Hindlimb muscle (tissue), 1 donor: ENCODE measurements around the gene BTRC. TPM values are rescaled to one million over a fixed set of nuclear protein-coding genes. Genes with fewer than 3 reads are reported as not detected.
"Not testable (repeated sequence)": the region's sequence is repeated elsewhere in the genome, so short reads cannot be mapped to it uniquely, and the experiment has no call there.

ENCODE experiments used
- DNase-seq: peaks from one replicate; pipeline ENCODE4 v3.0.0-alpha.2; 2013
- polyA plus RNA-seq: library from polyadenylated mRNA; unstranded; fragments of 120-200 nt; gene quantifications from one replicate; pipeline ENCODE4 v1.2.1, GENCODE V29; 2013; ENCODE audit not compliant: insufficient read length

Gene BTRC
- polyA plus RNA-seq, 1 donor: 29.5 TPM

DNA sequence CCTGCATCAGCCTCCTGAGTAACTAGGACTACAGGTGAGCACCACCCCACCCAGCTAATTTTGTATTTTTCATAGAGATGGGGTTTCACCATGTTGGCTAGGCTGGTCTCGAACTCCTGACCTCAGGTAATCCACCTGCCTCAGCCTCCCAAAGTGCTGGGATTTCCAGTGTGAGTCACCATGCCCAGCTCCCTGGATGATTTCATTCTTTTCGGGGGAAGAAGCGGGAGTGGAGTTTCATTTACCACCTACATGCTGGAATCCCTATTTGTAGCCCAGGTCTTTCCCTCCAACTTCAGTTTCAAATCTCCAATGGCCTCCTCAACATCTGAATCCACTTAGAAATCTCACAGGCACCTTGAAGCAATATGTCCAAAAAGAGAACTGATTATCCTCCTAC, 2.9 kb upstream of the BTRC start:
- no peak for DNase-seq

GRCh38 chr10:101351477-101351876, 2.5 kb upstream of the BTRC start:
- no peak for DNase-seq

- DNase-seq: not testable (repeated sequence)
Measured at GRCh38 chr10:101352857-101353256, 1.1 kb upstream of the BTRC start.

DNA sequence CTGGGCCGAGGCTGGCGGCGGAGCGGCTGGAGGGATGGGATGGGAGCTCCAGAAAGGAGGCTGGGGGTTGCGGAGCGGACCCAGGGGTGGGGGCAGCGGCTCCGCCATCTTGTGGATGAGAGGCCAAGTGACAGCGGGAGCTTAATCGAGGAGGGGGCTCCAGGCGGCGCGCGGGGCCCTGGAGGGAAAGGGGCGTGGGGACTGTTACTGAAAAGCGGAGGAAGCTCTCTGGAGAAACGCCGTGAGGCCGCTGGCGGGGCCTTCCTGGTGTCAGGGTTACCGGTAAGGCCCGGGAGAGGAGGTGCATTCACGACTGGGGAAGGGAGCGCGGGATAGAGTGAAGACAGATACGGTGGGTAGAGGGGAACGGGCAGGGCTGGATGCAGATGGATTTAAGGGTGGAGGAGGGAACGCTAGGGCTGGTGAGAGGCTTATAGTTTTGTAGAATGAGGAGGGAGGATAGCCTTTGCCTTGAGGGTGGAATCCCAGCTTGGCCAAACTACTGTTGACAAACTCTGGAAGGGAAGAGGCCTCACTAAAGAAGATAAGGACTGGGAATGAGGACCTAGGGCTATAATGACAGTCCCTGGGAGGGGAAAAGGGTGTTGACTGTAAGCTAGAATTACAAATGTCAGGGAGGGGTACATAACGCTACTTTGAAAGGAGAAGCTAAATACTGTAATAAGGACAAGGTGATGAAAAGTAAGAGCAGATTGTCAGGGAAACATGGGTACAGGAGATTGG, 535 bp downstream of the BTRC start:
- DNase-seq: peak; percentile 50

- DNase-seq: no peak
Measured at GRCh38 chr10:101355072-101355706, 1.2 kb downstream of the BTRC start.

DNA sequence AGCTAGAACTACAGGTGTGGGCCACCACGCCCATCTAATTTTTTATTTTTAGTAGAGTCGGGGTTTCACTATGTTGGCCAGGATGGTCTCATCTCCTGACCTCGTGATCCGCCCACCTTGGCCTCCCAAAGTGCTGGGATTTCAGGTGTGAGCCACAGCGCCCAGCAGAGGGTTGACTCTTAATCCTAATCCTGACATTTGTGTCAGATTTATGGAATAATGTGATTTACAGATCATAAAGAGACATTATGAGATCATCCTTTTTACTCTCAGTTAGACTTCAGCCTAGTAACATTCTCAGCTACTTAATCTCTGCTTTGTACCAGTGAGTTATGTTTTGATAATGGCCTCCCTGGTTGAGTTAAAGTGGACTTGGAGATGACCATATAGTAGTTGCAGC, 2.2 kb downstream of the BTRC start:
- no peak for DNase-seq

DNA sequence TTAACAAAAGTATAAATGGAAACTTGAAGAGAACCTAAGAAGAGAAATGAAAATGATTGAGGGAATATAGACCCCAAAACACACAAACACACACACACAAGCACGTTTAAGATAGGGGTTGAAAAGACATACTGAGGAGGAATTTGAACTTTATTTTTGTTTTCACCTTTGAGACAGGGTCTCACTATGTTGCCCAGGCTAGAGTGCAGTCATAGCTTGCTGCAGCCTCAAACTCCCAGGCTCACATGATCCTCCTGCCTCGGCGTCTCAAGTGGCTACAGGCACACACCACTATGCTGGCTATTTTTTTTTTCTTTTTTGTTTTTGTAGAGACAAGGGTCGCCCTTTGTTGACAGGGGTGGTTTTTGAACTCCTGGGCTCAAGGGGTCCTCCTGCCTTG, 4.0 kb downstream of the BTRC start:
- no peak for DNase-seq

DNA sequence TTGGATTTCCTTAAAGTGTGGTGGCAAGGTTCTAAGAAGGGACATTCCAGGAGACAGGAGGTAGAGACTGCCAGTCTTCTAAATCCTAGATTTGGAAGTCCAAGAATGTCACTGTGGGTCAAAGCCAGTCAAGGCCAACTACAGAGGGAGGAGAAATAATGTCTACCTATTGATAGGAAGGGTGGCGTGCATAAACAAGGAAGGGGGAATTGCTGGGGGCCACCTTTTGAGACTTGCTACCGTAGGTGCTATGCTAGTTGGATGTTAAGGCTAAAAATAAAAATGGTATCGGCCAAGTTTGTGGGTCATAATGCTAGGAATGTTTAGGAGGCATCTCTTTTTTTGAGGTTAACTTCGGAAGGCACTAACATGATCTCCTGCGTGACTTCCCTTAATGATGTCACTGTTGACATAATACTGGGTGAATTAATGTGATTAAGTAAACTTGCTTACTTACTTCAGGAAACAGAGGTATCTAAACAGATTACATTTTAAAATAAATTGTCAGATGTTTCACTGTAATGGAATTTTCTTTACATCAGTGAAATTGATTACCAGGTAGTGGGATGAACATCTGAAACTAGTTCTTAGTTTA, 4.8 kb downstream of the BTRC start:
- no peak for DNase-seq

DNA sequence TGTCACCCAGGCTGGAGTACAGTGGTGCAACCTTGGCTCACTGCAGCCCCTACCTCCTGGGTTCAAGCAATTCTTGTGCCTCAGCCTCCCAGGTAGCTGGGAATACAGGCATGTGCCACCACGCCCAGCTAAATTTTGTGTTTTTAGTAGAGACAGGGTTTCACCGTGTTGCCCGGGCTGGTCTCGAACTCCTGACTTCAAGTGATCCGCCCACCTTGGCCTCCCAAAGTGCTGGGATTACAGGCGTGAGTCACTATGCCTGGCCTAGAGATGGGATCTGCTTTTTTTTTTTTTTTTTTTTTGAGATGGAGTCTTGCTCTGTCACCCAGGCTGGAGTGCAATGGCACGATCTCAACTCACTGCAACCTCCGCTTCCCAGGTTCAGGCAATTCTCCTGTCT, 6.1 kb downstream of the BTRC start:
- not testable (repeated sequence) for DNase-seq

- not testable (repeated sequence) for DNase-seq
Measured at GRCh38 chr10:101360841-101361240, 6.9 kb downstream of the BTRC start.

- no peak for DNase-seq
Measured at GRCh38 chr10:101363850-101364400, 10.0 kb downstream of the BTRC start.

DNA sequence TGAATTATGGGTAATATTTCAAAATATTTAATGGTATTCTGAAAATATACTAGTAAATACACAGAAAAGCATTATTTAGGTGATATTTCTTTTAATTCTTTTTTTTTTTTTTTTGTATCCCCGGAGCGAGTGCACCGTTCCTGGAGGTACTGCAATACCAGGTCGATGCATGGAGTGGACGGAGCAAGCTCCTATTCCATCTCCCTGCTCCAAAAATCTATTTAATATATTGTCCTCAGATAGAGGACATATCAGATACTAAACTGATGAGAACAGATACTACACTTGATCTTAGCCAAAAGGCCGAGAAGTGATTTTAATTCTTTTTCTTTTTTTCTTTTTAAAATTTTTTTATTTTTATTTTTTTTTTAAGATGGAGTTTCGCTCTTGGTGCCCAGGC, 10.8 kb downstream of the BTRC start:
- DNase-seq: no peak

- DNase-seq: no peak
Measured at GRCh38 chr10:101367569-101368453, 13.8 kb downstream of the BTRC start.

DNA sequence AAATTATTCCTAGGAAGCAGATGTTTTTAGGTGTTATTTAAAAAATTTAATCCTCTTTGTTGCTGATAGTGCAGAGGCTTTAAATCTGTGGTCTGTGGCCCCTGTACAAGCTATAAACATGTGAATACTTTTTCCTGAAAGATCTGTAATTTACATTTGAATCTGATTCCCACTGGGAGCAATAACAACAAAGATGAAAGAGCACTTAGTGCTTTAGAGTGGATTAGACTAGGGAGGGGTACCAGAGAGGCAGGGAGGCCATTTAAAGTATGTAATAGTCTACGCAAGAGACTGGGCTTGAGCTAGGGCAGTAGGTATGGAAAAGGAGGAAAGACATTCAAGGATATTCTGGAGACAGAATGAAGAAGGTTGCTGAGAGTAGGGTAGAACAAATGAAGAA, 19.1 kb downstream of the BTRC start:
- no peak for DNase-seq

DNA sequence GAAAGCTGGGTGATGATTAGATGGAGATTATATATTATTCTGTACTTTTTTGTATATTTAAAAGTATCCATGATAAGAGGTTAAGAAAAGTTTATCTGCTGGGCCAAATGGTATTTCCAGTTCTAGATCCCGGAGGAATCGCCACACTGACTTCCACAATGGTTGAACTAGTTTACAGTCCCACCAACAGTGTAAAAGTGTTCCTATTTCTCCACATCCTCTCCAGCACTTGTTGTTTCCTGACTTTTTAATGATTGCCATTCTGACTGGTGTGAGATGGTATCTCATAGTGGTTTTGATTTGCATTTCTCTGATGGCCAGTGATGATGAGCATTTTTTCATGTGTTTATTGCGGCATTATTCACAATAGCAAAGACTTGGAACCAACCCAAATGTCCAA, 20.0 kb downstream of the BTRC start:
- DNase-seq: not testable (repeated sequence)

- no peak for DNase-seq
Measured at GRCh38 chr10:101375076-101375475, 21.1 kb downstream of the BTRC start.

DNA sequence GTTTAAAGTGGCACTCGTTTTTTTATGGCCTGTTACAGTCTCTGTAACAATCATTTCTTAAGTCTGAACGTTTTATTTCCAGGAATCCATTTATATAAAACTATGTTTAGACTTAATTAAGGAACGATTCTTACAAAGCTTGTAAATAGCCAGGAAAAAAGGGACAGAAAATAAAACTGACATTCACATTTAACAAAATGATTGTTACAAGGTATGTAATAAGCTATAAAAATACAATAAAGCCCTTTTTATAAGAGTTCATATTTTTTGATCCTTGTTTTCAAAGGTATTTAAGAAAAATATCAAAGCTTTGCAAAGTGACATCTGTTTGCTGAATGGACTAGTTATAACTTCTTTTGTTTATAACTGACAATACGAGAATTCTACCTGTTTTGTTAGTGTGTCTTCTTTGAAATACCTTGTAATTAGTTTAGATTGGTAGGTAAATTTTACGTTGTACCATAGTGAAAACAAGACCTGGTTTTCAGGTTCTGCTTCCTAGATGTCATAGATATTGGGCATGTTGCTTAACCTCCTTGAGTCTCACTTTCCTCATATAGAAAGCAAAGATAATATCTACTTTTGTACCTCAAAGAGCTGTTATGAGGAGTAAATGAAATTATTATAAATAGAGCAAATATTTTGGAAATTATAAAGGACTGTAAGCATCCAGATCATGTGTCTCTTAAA, 25.8 kb downstream of the BTRC start:
- DNase-seq: no peak

- no peak for DNase-seq
Measured at GRCh38 chr10:101380353-101381017, 26.5 kb downstream of the BTRC start.

DNA sequence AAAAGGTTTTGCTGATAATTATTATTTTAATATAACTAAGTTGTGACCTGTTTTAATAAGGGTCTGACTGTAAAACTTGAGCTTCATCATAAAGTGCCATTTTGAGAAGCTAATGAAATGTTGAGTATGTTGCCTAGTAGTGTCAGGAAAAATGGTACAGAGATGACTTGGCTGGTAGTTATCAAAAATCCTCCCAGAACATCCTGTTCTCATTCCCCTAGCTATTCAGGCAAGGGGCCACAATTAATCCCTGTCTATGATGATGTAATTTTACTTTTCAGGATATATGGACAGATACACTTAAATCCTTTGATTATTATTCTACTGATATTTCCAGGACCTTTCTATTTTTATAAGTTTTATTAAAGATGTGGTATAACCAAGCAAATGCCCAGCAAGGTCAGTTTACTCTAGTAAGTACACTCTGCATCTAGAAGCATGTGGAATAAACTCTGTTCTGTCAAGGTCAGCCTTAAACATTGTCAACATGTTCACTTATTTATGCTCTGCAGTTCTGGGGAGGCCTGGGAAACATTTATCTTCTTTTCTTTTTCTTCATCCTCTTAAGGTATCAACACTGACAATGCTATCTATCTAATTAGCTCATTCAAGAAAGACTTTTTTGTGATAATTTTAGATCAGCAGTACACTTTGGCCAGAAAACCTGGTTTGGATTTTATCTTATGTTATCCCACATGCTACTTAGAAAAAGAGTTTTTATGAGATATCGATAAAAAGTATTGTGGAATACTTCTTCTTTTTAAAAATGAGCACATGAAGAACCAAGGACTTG, 32.1 kb downstream of the BTRC start:
- no peak for DNase-seq

GRCh38 chr10:101386659-101387259, 32.8 kb downstream of the BTRC start:
- no peak for DNase-seq
